RPMI8226 (cell line): ENCODE data around the gene SPAG4.

Experiments
- DNase-seq: peaks from one replicate; pipeline ENCODE4 v3.0.0-alpha.2; 2015

The SPAG4 gene

DNA sequence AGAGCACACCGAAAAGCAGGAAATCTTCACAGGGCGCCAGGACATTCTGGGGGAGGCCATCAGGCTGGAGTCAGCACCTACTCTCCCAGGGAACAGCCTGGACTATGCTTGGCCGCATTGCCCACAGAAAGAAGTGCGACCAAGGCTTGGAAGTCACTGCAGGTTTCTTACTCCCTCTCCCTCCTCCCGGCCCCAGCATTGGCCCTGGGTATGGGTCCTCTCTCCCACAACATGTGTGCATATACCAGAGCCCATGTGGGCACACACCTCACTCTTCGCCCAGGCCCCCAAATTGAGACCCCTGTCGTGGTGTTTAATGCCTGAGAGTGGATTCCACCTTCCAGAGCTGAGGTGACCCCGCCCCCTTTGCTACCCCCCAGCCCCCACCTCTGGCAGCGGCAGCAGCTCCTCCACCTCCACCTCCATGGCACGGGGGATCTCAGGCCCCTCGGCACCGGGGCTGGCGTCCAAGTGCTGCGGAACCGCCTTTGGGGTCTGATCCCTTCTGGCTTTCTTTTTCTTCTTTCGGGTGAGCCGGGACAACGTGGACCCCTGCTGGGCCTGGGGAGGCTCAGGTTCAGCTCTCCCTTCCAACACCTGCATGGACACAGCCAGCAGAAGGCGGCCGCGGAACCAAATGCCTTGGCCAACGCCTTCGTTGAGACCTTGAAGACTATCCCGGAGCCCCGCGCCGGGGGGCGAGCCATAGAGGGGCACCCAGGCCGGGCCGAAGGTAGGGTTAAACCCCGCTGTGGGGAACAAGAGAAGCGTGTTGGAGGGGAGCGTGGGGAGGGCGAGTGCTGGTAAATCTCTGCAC lies 15.2 kb upstream of the SPAG4 start:
- DNase-seq, result no peak

DNA sequence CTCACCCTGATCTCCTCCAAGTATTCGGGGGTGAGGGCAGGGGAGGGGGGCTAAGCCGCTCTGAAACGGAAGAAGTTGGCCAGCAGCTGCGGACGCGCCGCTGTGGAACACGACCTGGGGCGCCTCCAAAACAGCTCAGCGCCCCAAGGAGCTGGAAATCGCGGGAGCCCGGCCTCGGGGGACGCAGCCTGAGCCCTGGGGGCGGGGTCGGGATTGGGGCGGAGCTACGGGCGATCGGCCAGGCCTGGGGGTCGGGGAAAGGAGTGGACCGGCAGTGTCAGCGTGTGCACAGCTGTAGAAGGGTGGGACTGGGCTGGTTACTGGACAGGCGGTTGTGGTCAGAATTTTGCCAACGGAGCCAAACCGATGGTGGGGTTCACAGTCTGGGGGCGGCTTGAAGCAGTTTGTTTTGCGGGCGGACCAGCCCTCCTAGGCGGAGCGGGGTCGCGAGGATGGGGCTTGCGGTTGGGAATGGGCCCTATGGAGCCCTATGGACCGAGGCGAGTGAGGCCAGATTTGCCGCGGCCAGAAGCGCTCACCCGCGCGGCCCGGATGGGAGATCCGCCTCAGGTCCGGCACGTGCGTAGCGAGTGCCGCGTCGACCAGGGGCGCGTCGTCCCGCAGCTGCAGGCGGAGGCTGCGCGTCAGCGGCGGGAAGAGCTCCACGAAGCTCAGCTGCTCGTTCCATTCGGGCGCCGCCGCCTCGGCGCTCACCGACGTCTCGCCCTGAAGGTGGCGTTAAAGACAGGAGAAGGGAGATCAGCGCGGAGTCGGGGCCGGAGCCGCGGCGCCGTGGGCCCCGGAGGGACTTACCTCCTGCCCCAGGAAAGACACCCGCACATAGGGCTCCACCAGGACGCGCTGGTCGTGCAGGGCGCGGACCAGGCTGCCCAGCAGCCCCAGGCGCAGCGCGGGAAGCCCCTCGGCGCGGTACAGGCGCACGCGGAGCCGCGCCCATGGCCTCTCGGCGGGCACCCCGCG lies 14.3 kb upstream of the SPAG4 start:
- DNase-seq, result peak; percentile 84

DNA sequence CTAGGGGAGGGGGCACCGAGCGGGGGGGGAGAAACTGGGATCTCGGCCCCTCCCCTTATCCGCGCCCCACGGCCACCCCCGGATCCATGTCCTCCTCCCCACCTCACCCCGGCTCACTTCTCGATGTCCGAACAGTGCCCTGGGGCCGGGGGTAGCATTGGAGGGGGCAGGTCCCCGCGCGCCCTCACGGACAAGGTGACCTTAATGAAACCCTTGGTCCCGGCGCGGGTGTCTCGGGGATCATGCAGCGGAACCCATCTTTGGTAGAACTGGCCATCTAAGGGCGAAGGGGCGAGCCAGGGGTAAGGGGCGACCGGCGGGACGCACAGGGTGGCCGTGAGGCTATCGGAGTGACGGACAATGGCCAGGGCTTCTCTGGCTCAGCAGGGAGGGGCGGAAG lies 13.6 kb upstream of the SPAG4 start:
- DNase-seq, result no peak

DNA sequence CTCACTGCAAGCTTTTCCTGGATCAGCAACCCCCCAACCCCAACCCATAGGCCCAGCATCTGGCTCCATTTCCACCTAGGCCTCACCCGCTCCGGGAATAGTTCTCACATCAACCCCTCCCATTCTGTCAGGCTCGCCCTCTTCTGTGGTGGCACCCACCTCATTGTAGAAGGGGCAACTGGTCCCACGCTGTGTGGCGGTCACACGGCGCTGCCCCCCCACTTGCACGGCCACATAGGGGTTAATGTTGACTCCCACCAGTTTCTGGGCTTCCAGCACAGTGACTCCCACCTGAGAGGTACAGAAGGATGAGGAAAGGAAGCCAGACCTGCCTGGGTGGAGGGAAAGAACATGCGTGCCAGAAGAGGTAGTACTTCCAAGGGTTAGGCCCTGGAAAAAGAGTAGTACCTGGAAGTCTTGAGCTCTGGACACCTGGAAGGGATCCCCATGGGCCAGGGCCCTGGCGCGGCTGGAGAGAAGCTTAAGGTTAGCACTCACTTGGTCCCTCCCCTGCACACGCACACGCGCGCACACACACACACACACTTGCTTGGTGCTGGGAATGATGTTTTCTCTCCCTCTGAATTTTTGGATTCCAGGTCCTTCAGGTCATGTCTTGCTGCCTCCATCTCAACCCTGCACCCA lies 12.7 kb upstream of the SPAG4 start:
- DNase-seq, result no peak

DNA sequence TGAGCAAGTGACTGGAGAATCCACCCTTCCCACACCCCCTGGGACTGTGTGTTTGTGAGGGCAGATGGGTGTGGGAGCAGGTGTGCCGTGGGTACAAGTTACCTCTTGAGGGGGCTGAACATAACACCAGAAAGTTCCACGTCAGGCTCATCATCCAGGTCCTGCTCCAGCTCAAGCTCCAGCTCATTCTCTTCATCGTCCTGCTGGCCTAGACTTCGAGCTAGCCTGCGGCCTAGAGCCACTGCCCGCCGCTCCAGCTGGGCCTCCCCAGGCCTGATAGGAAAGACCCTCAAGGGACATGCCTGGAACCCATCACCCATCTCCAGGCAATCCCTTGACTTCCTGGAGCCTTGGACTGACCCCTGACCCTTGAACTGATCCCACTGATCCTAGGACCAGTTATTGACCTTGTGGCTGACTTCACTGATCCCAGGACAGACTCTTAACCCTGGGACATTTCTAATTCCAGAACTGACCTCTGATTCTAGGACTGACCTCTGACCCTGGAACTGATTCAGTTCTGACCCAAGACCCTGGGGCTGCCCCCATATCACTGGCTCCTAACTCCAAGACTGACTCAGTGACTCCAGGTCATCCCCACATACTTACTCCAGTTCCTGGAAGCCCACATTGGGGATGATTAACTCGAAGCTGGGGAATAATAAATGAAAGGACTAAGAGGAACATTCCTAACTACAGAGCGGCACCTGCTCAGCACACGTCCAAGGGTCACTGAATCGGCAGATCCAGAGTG lies 11.8 kb upstream of the SPAG4 start:
- no peak for DNase-seq

DNA sequence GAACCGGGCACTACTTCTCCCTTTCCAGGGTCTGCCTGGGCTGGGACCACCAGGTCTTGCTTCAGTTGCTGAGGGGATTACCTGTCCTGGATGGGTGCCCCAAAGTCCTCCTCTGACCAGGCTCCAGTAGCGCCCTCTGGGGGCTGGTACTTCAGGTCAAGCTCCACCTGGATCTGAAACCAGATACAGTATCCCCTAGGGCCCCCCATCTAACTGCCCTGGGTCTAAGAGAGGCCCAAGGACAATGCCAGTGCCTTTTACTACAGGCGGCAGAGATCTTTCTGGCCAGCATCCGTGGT lies 11.2 kb upstream of the SPAG4 start:
- peak; percentile 40 for DNase-seq

DNA sequence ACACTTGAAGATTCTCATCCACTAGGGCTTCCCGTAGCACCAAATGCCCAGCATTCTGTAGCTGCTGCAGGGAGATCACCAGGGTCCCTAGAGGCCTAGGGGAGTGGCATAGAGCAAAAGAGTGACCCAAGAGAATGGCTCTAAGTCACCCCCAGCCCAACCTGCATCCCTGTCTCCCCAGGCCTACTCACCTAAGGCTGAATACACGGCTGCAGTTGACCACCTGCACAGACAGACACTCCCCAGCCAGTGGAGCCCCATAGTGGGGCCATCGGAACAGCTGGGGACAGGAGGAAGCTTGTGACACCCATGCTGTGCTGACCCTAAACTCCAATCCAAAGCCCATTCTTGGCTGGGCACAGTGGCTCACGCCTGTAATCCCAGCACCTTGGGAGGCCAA lies 9.5 kb upstream of the SPAG4 start:
- DNase-seq, result no peak

DNA sequence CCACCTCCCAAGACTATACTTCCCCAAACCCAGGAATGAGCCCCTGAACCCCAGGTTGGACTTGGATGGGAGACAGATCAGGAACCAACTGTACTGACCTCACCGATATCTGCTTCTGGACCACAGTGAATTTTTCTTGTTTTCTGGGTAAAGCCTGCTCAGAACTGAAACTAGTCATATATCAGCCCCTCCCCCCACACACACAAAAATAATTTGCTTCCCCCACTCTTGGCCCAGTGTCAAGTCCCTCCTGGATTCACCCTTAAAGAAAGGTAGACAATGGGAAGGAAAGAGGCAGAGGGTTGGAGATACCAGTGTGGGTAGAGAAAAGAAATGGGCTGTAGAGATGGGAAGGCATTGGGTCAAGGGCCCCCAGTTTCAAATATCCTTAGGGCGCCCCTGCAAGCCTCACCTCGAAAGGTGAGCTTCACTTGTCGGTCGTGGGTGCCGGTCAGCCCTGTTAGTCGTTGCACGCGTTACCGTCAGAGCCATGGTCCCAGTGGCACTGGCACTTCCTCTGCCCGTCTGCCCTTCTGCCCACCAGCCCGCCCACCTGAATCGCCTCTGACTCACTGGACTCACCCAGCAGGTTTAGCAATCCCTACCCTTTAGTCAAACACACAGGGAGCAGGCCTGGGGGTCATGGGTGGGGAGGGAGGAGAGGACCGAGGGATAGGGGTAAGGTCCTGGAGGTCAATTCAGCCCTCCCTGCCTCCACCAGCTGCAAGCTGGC lies 8.5 kb upstream of the SPAG4 start:
- peak; percentile 75 for DNase-seq

DNA sequence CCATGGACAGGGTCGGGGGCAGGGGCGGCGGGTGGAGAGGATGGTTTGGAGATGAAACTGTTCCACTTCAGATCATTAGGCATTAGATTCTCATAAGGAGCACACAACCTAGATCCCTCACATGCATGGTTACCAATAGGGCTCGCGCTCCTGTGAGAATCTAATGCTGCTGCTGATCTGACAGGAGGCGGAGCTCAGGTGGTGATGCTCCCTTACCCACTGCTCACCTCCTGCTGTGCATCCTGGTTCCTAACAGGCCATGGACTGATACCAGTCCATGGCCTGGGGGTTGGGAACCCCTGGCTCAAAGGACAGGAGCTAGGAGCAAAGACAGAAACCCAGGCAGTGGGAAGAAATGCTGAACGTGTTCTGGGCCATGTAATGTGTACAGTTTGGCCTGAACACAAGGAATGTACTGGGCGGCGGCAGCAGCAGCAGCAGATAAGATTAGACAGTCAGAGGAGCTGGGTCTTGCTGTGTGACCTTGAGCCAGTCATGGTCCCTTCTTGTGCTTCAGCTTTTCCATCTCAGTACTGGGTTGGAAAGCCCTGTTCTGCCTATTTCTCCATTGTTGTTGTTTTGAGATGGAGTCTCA lies 4.7 kb upstream of the SPAG4 start:
- DNase-seq, result no peak

DNA sequence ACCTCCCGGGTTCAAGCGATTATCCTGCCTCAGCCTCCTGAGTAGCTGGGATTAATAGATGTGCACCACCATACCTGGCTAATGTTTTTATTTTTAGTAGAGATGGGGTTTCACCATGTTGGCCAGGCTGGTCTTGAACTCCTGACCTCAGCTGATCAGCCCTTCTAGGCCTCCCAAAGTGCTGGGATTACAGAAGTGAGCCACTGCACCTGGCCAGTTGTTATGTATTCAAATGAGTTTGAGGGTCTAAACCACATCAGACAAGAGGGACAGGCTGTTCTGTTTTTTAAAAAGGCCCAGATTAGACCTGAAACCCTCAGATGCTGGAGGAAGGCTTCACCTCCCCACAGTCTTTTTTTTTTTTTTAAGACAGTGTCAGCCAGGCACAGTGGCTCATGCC lies 4.1 kb upstream of the SPAG4 start:
- DNase-seq, result peak; percentile 83

DNA sequence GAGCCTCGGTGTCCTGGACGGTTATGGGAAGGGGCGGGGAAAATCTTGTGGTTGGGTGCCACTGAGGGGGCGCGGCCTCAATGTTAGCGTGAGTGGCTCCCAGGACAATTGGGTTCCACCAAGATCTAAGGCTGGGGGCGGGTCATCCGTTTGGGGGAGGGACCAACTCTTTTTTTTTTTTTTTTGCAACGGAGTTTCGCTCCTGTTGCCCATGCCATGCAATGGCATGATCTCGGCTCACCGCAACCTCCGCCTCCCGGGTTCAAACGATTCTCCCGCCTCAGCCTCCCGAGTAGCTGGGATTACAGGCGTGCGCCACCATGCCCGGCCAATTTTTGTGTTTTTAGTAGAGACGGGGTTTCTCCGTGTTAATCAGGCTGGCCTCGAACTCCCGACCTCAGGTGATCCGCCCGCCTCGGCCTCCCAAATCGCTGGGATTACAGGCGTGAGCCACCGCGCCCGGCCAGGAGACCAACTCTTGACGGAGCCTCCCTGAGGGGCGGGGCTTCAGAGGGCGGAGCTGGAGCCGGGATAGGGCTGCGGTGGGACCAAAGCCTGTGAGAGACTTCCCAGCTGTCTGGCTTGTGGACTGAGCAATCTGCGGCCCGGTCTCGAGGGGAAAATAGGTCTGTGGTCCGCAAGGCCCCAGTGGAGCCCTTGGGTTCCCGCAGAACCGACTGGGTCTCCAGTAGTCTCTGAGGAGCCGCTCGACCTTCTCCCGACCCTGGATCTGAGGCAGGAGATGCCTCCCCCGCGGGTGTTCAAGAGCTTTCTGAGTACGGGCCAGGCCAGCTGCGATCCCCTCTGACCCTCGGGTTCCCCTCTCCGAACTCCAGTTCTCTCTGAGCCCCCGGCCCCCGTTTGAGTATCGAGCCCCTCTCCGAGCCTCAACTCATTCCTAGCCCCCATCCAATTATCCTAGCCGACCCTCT lies 1.1 kb downstream of the SPAG4 start:
- DNase-seq, result peak; percentile 88

DNA sequence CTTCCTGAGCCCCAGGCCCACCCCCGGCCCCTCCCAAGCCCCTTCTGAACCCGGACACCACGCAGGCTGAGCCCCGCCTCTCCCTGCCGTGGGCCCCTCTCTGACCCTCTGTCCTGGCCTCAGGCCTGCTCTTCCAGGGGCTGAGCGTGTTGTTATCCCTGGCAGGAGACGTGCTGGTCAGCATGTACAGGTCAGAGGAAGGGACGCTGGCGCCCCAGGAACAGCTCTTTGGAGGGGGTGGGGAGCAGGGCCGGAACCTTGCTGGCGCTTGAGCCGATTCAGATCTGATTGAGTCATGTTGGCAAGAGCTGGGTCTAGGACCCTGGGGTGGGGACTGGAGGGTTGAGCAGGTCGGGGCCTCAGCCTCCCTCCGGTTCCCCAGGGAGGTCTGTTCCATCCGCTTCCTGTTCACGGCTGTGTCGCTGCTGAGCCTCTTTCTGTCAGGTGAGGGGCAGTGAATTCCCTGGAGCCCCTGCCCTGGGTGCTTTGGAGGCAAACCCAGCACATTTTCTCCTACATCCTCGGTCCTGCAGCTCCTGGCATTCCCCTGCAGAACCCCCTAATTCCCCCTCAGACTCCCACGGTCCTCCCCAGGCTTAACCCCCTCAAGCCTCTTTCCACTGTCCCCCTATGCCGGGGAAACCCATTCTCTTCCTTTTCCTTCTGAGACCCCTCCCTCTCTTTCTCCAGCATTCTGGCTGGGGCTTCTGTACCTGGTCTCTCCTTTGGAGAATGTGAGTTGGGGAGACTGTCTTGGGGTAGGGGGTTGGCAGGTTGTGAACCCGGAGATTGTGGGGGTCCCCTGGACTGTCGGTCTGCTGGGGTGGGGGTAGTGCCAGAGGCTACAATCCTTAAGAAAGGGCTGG lies 2.0 kb downstream of the SPAG4 start:
- peak; percentile 76 for DNase-seq

DNA sequence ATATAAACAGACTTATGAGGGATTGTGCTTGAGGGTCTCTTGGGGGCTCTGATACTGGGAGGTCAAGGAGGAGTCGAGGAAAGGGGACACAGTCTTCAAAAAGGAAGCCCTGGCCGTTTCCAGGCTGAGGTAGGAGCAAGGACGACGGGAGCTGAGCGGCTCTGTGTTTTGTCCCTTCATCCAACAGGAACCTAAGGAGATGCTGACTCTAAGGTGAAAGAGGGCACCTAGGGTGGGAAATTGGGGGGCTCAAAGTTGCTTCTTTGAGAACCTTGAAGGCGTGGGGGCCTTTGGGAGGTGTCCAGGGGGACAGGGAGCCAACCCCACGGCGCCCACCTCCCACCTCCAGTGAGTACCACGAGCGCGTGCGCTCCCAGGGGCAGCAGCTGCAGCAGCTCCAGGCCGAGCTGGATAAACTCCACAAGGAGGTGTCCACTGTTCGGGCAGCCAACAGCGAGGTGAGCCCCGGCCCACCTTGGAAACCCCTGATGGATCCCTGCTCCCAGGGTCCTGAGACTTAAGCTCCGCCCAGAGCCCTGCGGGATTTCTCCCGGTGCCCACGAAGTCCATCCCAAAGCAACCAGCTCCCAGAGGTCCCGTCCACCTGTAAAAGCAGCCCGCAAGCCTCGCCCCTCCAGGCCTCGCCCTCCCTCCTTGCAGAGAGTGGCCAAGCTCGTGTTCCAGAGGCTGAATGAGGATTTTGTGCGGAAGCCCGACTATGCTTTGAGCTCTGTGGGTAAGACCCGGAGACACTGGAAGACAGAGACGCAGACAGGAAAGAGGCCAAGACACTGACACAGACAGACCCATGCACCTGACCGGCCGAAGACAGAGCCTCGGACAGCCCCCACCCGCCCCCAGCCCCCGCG lies 2.9 kb downstream of the SPAG4 start:
- DNase-seq, result peak; percentile 48

DNA sequence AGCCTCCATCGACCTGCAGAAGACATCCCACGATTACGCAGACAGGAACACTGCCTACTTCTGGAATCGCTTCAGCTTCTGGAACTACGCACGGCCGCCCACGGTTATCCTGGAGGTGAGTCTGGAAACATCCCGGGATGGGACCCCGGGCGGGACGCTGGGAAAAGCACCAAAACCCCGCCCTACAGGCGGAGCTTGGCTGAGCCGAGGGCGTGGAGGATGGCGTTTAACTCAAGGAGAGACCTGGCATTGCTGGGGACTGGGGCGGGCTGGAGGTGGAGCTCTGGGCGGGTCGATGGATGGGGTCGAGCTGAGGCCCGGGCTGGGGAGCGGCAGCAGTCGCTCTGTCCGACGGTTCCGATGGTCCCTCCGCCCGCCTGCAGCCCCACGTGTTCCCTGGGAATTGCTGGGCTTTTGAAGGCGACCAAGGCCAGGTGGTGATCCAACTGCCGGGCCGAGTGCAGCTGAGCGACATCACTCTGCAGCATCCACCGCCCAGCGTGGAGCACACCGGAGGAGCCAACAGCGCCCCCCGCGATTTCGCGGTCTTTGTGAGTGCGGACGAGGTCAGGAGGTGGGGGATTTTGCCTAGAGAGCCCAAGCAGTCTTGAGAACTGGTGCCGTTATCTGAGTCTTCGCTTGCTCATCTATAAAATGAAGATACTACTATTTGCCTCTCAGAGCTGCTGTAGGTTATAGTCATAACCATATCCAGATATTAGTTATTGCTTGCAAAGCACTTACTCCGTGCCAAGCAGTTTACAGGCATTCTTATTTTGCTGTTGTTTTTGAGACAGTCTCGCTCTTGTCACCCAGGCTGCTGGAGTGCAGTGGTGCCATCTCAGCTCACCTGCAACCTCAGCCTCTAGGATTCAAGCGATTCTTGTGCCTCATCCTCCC lies 3.8 kb downstream of the SPAG4 start:
- peak; percentile 88 for DNase-seq

DNA sequence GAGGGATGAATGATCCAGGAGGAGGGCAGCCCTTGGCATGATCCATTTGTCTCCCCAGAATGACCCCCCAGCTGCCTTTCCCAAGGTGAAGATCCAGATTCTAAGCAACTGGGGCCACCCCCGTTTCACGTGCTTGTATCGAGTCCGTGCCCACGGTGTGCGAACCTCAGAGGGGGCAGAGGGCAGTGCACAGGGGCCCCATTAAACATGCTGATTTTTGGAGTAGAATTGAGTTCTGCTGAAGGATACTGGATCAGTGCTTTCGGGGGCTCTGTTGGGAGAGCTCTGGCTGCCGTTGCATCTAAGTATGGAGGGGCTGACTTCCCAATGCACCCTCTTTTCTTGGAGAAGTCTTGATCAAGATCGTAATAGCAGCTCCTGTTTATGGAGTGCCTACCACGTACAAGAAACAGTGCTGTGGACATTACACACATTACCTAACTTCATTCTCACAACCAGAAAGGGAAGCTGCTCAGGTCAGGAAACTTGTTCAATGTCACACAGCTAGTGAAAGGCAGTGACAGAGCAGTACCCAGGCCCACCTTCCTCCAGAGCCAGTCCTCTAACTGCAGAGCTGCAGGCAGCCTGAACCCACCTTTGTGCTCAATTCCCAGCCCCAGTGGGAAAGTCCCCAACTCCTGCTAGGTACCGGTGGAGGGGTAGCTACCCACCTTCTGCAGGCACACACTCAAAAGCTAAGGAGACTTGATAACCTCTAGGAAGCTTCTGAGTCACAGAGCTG lies 5.4 kb downstream of the SPAG4 start:
- DNase-seq, result no peak

DNA sequence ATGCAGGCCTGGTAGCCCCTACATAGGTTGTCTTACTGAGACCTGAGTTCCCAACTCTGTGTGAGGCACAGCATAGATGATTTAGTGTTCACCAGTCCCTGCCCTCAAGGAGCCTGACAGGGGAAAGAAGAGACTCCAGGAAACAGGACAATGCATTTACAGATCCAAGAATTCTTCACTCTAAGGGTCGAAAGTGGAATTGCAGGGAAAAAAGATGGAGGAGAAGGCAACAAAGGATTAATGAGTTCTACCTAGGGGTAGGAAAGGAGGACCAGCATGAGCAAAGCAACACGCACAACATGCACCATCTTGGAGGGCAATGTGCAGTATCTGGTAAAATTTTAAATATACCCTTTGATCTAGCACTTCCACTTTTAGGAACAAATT lies 5.9 kb downstream of the SPAG4 start:
- no peak for DNase-seq
